ENCODE results near the gene HEATR5B. TPM values are rescaled to one million over a fixed set of nuclear protein-coding genes. Genes with fewer than 3 reads are reported as not detected.
"Not testable (repeated sequence)": the region's sequence is repeated elsewhere in the genome, so short reads cannot be mapped to it uniquely, and the experiment has no call there.

HEATR5B gene
- total RNA-seq, 1 experiment from 2014 or later: 13.6 TPM

DNA sequence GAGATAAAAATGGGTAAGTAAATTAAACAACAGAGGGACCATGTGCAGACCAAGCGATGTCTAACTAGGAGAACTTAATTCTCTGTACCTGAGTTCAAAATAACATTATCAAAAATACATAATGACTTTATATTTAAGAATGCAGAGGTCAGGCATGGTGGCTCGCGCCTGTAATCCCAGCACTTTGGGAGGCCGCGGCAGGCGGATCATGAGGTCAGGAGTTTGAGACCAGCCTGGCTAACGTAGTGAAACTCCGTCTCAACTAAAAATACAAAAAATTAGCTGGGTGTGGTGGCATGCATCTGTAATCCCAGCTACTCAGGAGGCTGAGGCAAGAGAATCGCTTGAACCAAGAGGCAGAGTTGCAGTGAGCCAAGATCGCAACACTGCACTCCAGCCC lies 138.9 kb downstream of the HEATR5B start:
- DNase-seq (ENCODE audit: low read depth): not testable (repeated sequence)

GRCh38 chr2:36941867-36942266 lies 142.3 kb downstream of the HEATR5B start:
- DNase-seq (ENCODE audit: low read depth): no peak

- not testable (repeated sequence) for DNase-seq (ENCODE audit: low read depth)
Observed at GRCh38 chr2:36936526-36936925, 147.6 kb downstream of the HEATR5B start.

GRCh38 chr2:36931688-36932087 lies 152.5 kb downstream of the HEATR5B start:
- DNase-seq (ENCODE audit: low read depth): not testable (repeated sequence)

Other genes starting within 250 kb of the HEATR5B start
- 14.3 and 16.9 TPM in 2 replicates for gene STRN, start 117.8 kb downstream of the HEATR5B start, total RNA-seq (2014; rRNA removed)
- 10.7 and 11.9 TPM in 2 replicates for gene GPATCH11, start 146 bp upstream of the HEATR5B start, total RNA-seq (2014; rRNA removed)
- gene EIF2AK2, start 72.6 kb upstream of the HEATR5B start, total RNA-seq (2014; rRNA removed): 32.8 and 41.1 TPM in 2 replicates
- not detected in 2 replicates for gene SULT6B1, start 104.3 kb upstream of the HEATR5B start, total RNA-seq (2014; rRNA removed)
- gene CEBPZOS, start 112.1 kb upstream of the HEATR5B start, total RNA-seq (2014; rRNA removed): 23.4 and 27.8 TPM in 2 replicates
- gene CEBPZ, start 147.2 kb upstream of the HEATR5B start, total RNA-seq (2014; rRNA removed): 45.4 and 50.4 TPM in 2 replicates
- gene NDUFAF7, start 147.3 kb upstream of the HEATR5B start, total RNA-seq (2014; rRNA removed): 11.8 and 13.6 TPM in 2 replicates
- gene PRKD3, start 240.5 kb upstream of the HEATR5B start, total RNA-seq (2014; rRNA removed): 39.5 and 45.9 TPM in 2 replicates

Data from LHCN-M2 (cell line).